Small intestine (tissue), 7 donors: ENCODE data around the gene NINJ1. TPM values are rescaled to one million over a fixed set of nuclear protein-coding genes. Genes with fewer than 3 reads are reported as not detected.
A peak's percentile ranks its signal among the peaks of the same experiment; 100 is the strongest.

Experiments used
- DNase-seq, 2 donors: peaks; one replicate each; pipeline versions ENCODE4 v3.0.0 to v3.0.0-alpha.2; 2013
- FAIRE-seq: peaks from 2 replicates; lab custom pipeline; 2012; peaks lifted over from hg19 to GRCh38; lab: Jason Lieb, UNC
- H3K27ac ChIP-seq, 3 donors: one replicate each; pipeline ENCODE4 v1.5.1; 2013; ENCODE audit warnings: low read length in 2 of 3, mild to moderate bottlenecking in 2 of 3, control low read depth in 1 of 3, inconsistent platforms in 1 of 3, low read depth in 1 of 3, moderate library complexity in 1 of 3
- H3K27me3 ChIP-seq, 3 donors: one replicate each; pipeline ENCODE4 v1.6.1; 2013; ENCODE audit warnings: low read length in 3 of 3, inconsistent platforms in 1 of 3; ENCODE audit not compliant: control insufficient read depth in 3 of 3, insufficient read depth in 3 of 3
- H3K36me3 ChIP-seq, 3 donors: one replicate each; pipeline ENCODE4 v1.6.1; 2013; ENCODE audit warnings: low read length in 3 of 3, inconsistent platforms in 1 of 3, low read depth in 1 of 3, mild to moderate bottlenecking in 1 of 3, moderate library complexity in 1 of 3; ENCODE audit not compliant: control insufficient read depth in 3 of 3, insufficient read depth in 2 of 3
- H3K4me1 ChIP-seq, 3 donors: one replicate each; pipeline ENCODE4 v1.6.1; 2013; ENCODE audit warnings: low read length in 2 of 3, inconsistent platforms in 1 of 3, low read depth in 1 of 3, mild to moderate bottlenecking in 1 of 3, moderate library complexity in 1 of 3; ENCODE audit not compliant: control insufficient read depth in 3 of 3, insufficient read depth in 2 of 3
- H3K4me3 ChIP-seq, 3 donors: one replicate each; pipeline ENCODE4 v1.5.1; 2013; ENCODE audit warnings: low read length in 3 of 3, control low read depth in 1 of 3, inconsistent platforms in 1 of 3, low read depth in 1 of 3, mild to moderate bottlenecking in 1 of 3, moderate library complexity in 1 of 3
- H3K9me3 ChIP-seq, 2 donors: one replicate each; pipeline ENCODE4 v1.6.1; 2013; ENCODE audit warnings: low read depth in 1 of 2, low read length in 1 of 2; ENCODE audit not compliant: control insufficient read depth in 2 of 2, insufficient read depth in 1 of 2
- WGBS, 3 donors: extraction: QIAGEN DNeasy Blood & Tissue Kit; methylation state at CpG; one replicate each; pipeline ENCODE4 v1.1.7; 2013; 5-methylcytosine and 5-hydroxymethylcytosine counted together
- polyA plus RNA-seq, 4 donors: library from polyadenylated mRNA; stranded (reverse) in 3 of 4; unstranded in 1 of 4; fragments of 200-250 nt in 3 of 4; fragments of 120-200 nt in 1 of 4; gene quantifications; one replicate each; pipeline versions ENCODE4 v1.2.1 to v1.2.3, GENCODE V29; 2013
- donor health status: healthy with polysubstance abuse.
- donor health status: control.
- donor health status: control.
- donor health status: Bipolar disorder and iron deficiency.
- donor health status: healthy.

Gene NINJ1
- polyA plus RNA-seq, 4 donors = 29.4 to 93.2 (median 54.0) TPM

- no peaks in the 10 kb centered on the region for H3K9me3 ChIP-seq
- H3K4me3 ChIP-seq = no peak overlapping the region
- no peak overlapping the region for H3K27ac ChIP-seq
- H3K4me1 ChIP-seq = no peaks in the 10 kb centered on the region
- WGBS, 3 donors = 72 to 88% (median 80%) methylated on average over 4 of the region's 4 CpGs
- no peaks in the 10 kb centered on the region for H3K36me3 ChIP-seq
- no peaks in the 10 kb centered on the region for H3K27me3 ChIP-seq
- FAIRE-seq (no peak), DNase-seq (no peak)
Observed at GRCh38 chr9:93167838-93168237, 33.8 kb upstream of the NINJ1 start.

- no peak for DNase-seq
- no peaks in the 10 kb centered on the region for H3K27me3 ChIP-seq
- no peaks in the 10 kb centered on the region for H3K36me3 ChIP-seq
- H3K9me3 ChIP-seq = no peaks in the 10 kb centered on the region
- H3K27ac ChIP-seq = peak overlapping the region in 1 of 3 donors; percentile 43
- FAIRE-seq = no peak
- no peak overlapping the region for H3K4me3 ChIP-seq
- 56 to 83% (median 78%) methylated on average over 6 of the region's 6 CpGs for WGBS, 3 donors
- no peaks in the 10 kb centered on the region for H3K4me1 ChIP-seq
Observed at GRCh38 chr9:93167185-93167584, 33.1 kb upstream of the NINJ1 start.

GRCh38 chr9:93166699-93167098, 32.6 kb upstream of the NINJ1 start:
- peak; percentile 61 to 91 for DNase-seq
- Histone ChIP-seq H3K4me1 (no peaks in the 10 kb centered on the region), H3K36me3 (no peaks in the 10 kb centered on the region), H3K27ac (peak overlapping the region in 1 of 3 donors; percentile 43), H3K27me3 (no peaks in the 10 kb centered on the region), H3K9me3 (no peaks in the 10 kb centered on the region), H3K4me3 (no peak overlapping the region)
- WGBS, 3 donors = 20 to 65% (median 33%) methylated on average over 7 of the region's 7 CpGs
- no peak for FAIRE-seq

GRCh38 chr9:93164085-93164484, 30.0 kb upstream of the NINJ1 start:
- no peaks in the 10 kb centered on the region for H3K9me3 ChIP-seq
- H3K27me3 ChIP-seq = no peaks in the 10 kb centered on the region
- H3K4me3 ChIP-seq = no peak overlapping the region
- no peaks in the 10 kb centered on the region for H3K36me3 ChIP-seq
- no peak for DNase-seq
- WGBS, 3 donors = 85 to 90% (median 87%) methylated on average over 13 of the region's 13 CpGs
- H3K4me1 ChIP-seq = peaks cover 0 to 6% (median 0%) of the 10 kb centered on the region in 3 donors
- no peak overlapping the region for H3K27ac ChIP-seq
- no peak for FAIRE-seq

- 74 to 82% (median 79%) methylated on average over 11 of the region's 11 CpGs for WGBS, 3 donors
- Histone ChIP-seq H3K27me3 (no peaks in the 10 kb centered on the region), H3K36me3 (no peaks in the 10 kb centered on the region), H3K4me1 (peaks cover 0 to 6% (median 0%) of the 10 kb centered on the region in 3 donors), H3K4me3 (no peak overlapping the region), H3K27ac (no peak overlapping the region), H3K9me3 (no peaks in the 10 kb centered on the region)
- FAIRE-seq (no peak), DNase-seq (no peak)
Observed at GRCh38 chr9:93161786-93162562, 27.9 kb upstream of the NINJ1 start.

- peak; percentile 75 to 86 for DNase-seq
- no peak for FAIRE-seq
- Histone ChIP-seq H3K36me3 (no peaks in the 10 kb centered on the region), H3K27me3 (no peaks in the 10 kb centered on the region), H3K4me1 (peaks cover 0 to 6% (median 0%) of the 10 kb centered on the region in 3 donors), H3K4me3 (no peak overlapping the region), H3K27ac (no peak overlapping the region), H3K9me3 (no peaks in the 10 kb centered on the region)
- WGBS, 3 donors = 8 to 21% (median 14%) methylated on average over 19 of the region's 19 CpGs
Observed at GRCh38 chr9:93159601-93160471, 25.8 kb upstream of the NINJ1 start.

GRCh38 chr9:93156475-93157008, 22.5 kb upstream of the NINJ1 start:
- H3K36me3 ChIP-seq = no peaks in the 10 kb centered on the region
- H3K27ac ChIP-seq = no peak overlapping the region
- no peak overlapping the region for H3K4me3 ChIP-seq
- H3K4me1 ChIP-seq = peaks cover 0 to 6% (median 0%) of the 10 kb centered on the region in 3 donors
- H3K9me3 ChIP-seq = no peaks in the 10 kb centered on the region
- no peaks in the 10 kb centered on the region for H3K27me3 ChIP-seq
- no peak for DNase-seq
- 78 to 92% (median 79%) methylated on average over 11 of the region's 11 CpGs for WGBS, 3 donors
- FAIRE-seq = no peak

GRCh38 chr9:93155716-93156474, 21.8 kb upstream of the NINJ1 start:
- WGBS, 3 donors = 91 to 95% (median 94%) methylated on average over 16 of the region's 16 CpGs
- DNase-seq = no peak
- no peak overlapping the region for H3K27ac ChIP-seq
- H3K4me1 ChIP-seq = peaks cover 0 to 6% (median 0%) of the 10 kb centered on the region in 3 donors
- no peaks in the 10 kb centered on the region for H3K27me3 ChIP-seq
- no peak for FAIRE-seq
- H3K9me3 ChIP-seq = no peaks in the 10 kb centered on the region
- H3K36me3 ChIP-seq = no peaks in the 10 kb centered on the region
- H3K4me3 ChIP-seq = no peak overlapping the region
